ENCODE results near the gene SCN1A.

DNA sequence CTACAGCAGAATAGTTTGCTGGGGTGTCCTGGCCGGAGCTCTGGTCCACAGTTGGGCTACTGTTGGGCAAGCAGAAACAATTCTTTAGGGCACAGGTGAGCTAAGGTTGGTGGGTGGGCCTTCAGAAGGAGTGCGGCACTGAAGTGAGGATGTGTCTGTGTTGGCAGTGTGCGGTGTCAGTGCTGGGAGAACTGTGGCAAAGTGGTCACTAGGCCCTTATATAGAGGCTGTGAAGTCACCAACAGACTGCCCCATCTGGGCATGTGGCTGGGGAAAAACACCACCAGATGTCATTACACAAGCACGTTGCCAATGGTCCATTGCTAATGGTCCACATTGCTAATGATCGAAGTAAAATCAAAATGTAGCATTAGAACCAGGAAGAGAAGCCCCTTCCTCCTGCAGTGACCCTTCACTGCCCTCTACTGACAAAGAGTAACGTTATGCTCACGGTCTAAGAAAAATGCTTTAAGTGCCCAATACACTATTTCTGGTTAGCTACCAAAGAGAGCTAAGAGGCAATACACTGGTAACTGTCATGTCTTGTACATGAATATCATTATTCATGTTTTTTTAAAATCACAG is 21.3 kb downstream of the SCN1A start:
- TF ChIP-seq JUNB (CRISPR knock-in tag; IDR thresholded peaks at IDR 0.05; ENCODE audit: borderline replicate concordance) (no peak), POLR2A (IDR thresholded peaks at IDR 0.05; ENCODE audit: insufficient read depth in 1 of 2, low read depth in 2 of 2, low read length in 2 of 2) (no peak), TCF12 (IDR thresholded peaks at IDR 0.05) (no peak), TCF12 (CRISPR knock-in tag; IDR thresholded peaks at IDR 0.05) (no peak)
